HepG2 (cell line): ENCODE measurements around the gene RPE. TPM values are rescaled to one million over a fixed set of nuclear protein-coding genes. Genes with fewer than 3 reads are reported as not detected.

Experiments
- ATAC-seq: fragments of 200-7000 bp; cut with Tn5 transposase; 3 replicates; pipeline ENCODE4 v1.9.1; 2020; ENCODE audit warnings: mild to moderate bottlenecking, moderate library complexity
- BruUV-seq: library from RNA; stranded (reverse); fragments of 400-500 nt; replicated peaks from 2 replicates; lab custom pipeline; 2021; lab: Mats Ljungman, UMichigan
- CTCF ChIA-PET: fragments of 300-600 bp; formaldehyde crosslinking; extraction: SDS; loops from one replicate; lab custom pipeline; 2021; ENCODE audit warnings: low total read pairs, inconsistent platforms, low intra/inter-chr PET ratio; lab: Yijun Ruan, JAX
- POLR2A ChIA-PET: fragments of 350-600 bp; sonication (Branson Sonifier 250); formaldehyde crosslinking; loops from one replicate; lab custom pipeline; 2020; ENCODE audit warnings: antibody characterized with exemption, inconsistent platforms; lab: Yijun Ruan, JAX
- DNase-seq: peaks from one replicate; pipeline ENCODE4 v3.0.0-alpha.2; 2015; ENCODE audit warnings: low spot score
- FAIRE-seq: peaks from 3 replicates; lab custom pipeline; 2011; peaks lifted over from hg19 to GRCh38; lab: Jason Lieb, UNC
- H2AFZ ChIP-seq: one replicate; pipeline ENCODE4 v1.6.1; 2011; ENCODE audit warnings: low read length, inconsistent platforms
- H3K27ac ChIP-seq: fragments of 300-600 bp; 3 replicates; pipeline ENCODE4 v1.8.0; 2011; ENCODE audit warnings: mixed run types, mild to moderate bottlenecking, mixed read lengths, low read length, inconsistent platforms; ENCODE audit not compliant: insufficient read depth; ENCODE audit errors: extremely low read length
- H3K27me3 ChIP-seq, 2 experiments: fragments of 200-600 bp in 1 of 2; 2 replicates in 1 of 2; 3 replicates in 1 of 2; pipeline versions ENCODE4 v1.6.0 to v1.8.0; 2011; ENCODE audit warnings: low read length in 2 of 2, mild to moderate bottlenecking in 2 of 2, moderate library complexity in 2 of 2, inconsistent platforms in 1 of 2; ENCODE audit not compliant: insufficient read depth in 2 of 2, control insufficient read depth in 1 of 2
- H3K36me3 ChIP-seq, 2 experiments: fragments of 200-600 bp in 1 of 2; replicated peaks in 1 of 2; 2 replicates in 1 of 2; 3 replicates in 1 of 2; pipeline versions ENCODE4 v1.5.1 to v1.8.0; 2011; ENCODE audit warnings: low read length in 2 of 2, inconsistent platforms in 1 of 2; ENCODE audit not compliant: insufficient read depth in 2 of 2, control insufficient read depth in 1 of 2
- H3K4me1 ChIP-seq: 2 replicates; pipeline ENCODE4 v1.5.1; 2012; ENCODE audit warnings: low read length, inconsistent platforms; ENCODE audit not compliant: insufficient read depth
- H3K4me2 ChIP-seq: 2 replicates; pipeline ENCODE4 v1.6.0; 2011; ENCODE audit warnings: low read depth, low read length, inconsistent platforms
- H3K4me3 ChIP-seq, 3 experiments: fragments of 200-600 bp in 1 of 3; sonication (generic), shearing (Covaris generic) in 1 of 3; replicated peaks in 1 of 3; 2 replicates each; pipeline ENCODE4 v1.5.1; 2011 to 2016; ENCODE audit warnings: low read length in 3 of 3, inconsistent platforms in 2 of 3, low read depth in 2 of 3, mild to moderate bottlenecking in 2 of 3, control low read depth in 1 of 3, mixed read lengths in 1 of 3; ENCODE audit not compliant: insufficient read depth in 1 of 3
- H3K79me2 ChIP-seq: one replicate; pipeline ENCODE4 v1.6.1; 2011; ENCODE audit warnings: low read length, inconsistent platforms; ENCODE audit not compliant: insufficient read depth
- H3K9ac ChIP-seq: 2 replicates; pipeline ENCODE4 v1.6.0; 2011; ENCODE audit warnings: mild to moderate bottlenecking, low read depth, low read length, inconsistent platforms; ENCODE audit not compliant: insufficient read depth
- H3K9me3 ChIP-seq: 2 replicates; pipeline ENCODE4 v1.5.1; 2012; ENCODE audit warnings: mild to moderate bottlenecking, low read length
- H4K20me1 ChIP-seq: 2 replicates; pipeline ENCODE4 v1.6.0; 2011; ENCODE audit warnings: inconsistent platforms, mild to moderate bottlenecking, low read length, moderate library complexity; ENCODE audit not compliant: insufficient read depth
- FOXK2 ChIP-seq: fragments of 450-650 bp; IDR thresholded peaks from 2 replicates; pipeline ENCODE4 v1.6.1; 2016
- HNF1B ChIP-seq: sonication (generic); formaldehyde crosslinking; IDR thresholded peaks from 2 replicates; pipeline ENCODE4 v1.5.1; 2020; ENCODE audit warnings: mild to moderate bottlenecking, moderate library complexity, missing genetic modification reagents
- HNRNPK ChIP-seq: fragments of 200-400 bp; formaldehyde crosslinking; IDR thresholded peaks from 2 replicates; pipeline ENCODE4 v1.6.1; 2018; ENCODE audit warnings: low read length, low read depth, moderate library complexity, mild to moderate bottlenecking; ENCODE audit not compliant: poor library complexity, severe bottlenecking
- ISX ChIP-seq: sonication (generic); formaldehyde crosslinking; conservative IDR thresholded peaks from 2 replicates; pipeline ENCODE4 v1.5.0; 2020; ENCODE audit warnings: missing genetic modification reagents
- LRRFIP1 ChIP-seq: sonication (generic); formaldehyde crosslinking; conservative IDR thresholded peaks from 2 replicates; pipeline ENCODE4 v1.4.0; 2020; ENCODE audit warnings: missing genetic modification reagents
- MED13 ChIP-seq: sonication (generic); formaldehyde crosslinking; IDR thresholded peaks from 2 replicates; pipeline ENCODE4 v1.5.0; 2020; ENCODE audit warnings: missing genetic modification reagents
- MTA3 ChIP-seq: sonication (generic); formaldehyde crosslinking; IDR thresholded peaks from 2 replicates; pipeline ENCODE4 v1.4.0; 2020; ENCODE audit warnings: missing genetic modification reagents
- MTF1 ChIP-seq: sonication (generic); formaldehyde crosslinking; IDR thresholded peaks from 2 replicates; pipeline ENCODE4 v1.5.0; 2020; ENCODE audit warnings: missing genetic modification reagents
- NRL ChIP-seq: sonication (generic); formaldehyde crosslinking; IDR thresholded peaks from 2 replicates; pipeline ENCODE4 v1.5.0; 2020; ENCODE audit warnings: missing genetic modification reagents, mild to moderate bottlenecking, moderate library complexity, borderline replicate concordance
- RBFOX2 ChIP-seq: fragments of 200-400 bp; formaldehyde crosslinking; IDR thresholded peaks from 2 replicates; pipeline ENCODE4 v1.6.1; 2017; ENCODE audit warnings: low read depth, mild to moderate bottlenecking, low read length
- RCOR2 ChIP-seq: IDR thresholded peaks from 2 replicates; pipeline ENCODE4 v1.6.1; 2016; ENCODE audit warnings: missing biosample characterization, missing genetic modification reagents
- SSRP1 ChIP-seq: IDR thresholded peaks from 2 replicates; pipeline ENCODE4 v1.6.1; 2016; ENCODE audit warnings: control low read depth
- TAF15 ChIP-seq: fragments of 200-400 bp; formaldehyde crosslinking; IDR thresholded peaks from one replicate; pipeline ENCODE4 v1.6.1; 2018; ENCODE audit warnings: mild to moderate bottlenecking, low read depth, low read length; ENCODE audit not compliant: poor library complexity, severe bottlenecking
- ZNF225 ChIP-seq: sonication (generic); formaldehyde crosslinking; IDR thresholded peaks from 2 replicates; pipeline ENCODE4 v1.4.0; 2020; ENCODE audit warnings: mild to moderate bottlenecking, missing genetic modification reagents
- ZNF280D ChIP-seq: sonication (generic); formaldehyde crosslinking; IDR thresholded peaks from 2 replicates; pipeline ENCODE4 v1.5.1; 2020; ENCODE audit warnings: mild to moderate bottlenecking, missing genetic modification reagents
- ZNF281 ChIP-seq: sonication (generic); formaldehyde crosslinking; IDR thresholded peaks from 2 replicates; pipeline ENCODE4 v1.4.0; 2020; ENCODE audit warnings: missing genetic modification reagents, borderline replicate concordance
- WGBS: methylation state at CpG from one replicate; pipeline ENCODE4 v1.1.6; 2017; ENCODE audit warnings: low lambda C conversion rate; 5-methylcytosine and 5-hydroxymethylcytosine counted together
- in situ Hi-C: cut with HindIII; loops from 2 replicates; pipeline ENCODE4 v1.10.0; 2017; ENCODE audit warnings: low pct_unique_long_range_greater_than_20kb; ENCODE audit not compliant: extremely low pct_ligation_motif_present
- intact Hi-C: fragments of 100-400 bp; cut with micrococcal nuclease; formaldehyde crosslinking; loops from one replicate; pipeline ENCODE4 v1.10.0; 2022; ENCODE audit not compliant: unreplicated experiment
- polyA plus RNA-seq, 8 experiments: library from polyadenylated mRNA; depleted of rRNA in 3 of 8; stranded (reverse) in 7 of 8; unstranded in 1 of 8; fragments of >200 nt; fragmentation: Illumina TruSeq in 4 of 8; extraction: Trizol in 4 of 8; gene quantifications; 2 replicates each; pipeline versions ENCODE4 v1.2.1 to v1.2.3, GENCODE V29; 2011 to 2016; ENCODE audit warnings: low read depth in 4 of 8, missing spikeins in 1 of 8, mixed read lengths in 1 of 8; ENCODE audit not compliant: insufficient read depth in 1 of 8
- total RNA-seq, 5 experiments: library from RNA; depleted of rRNA; stranded (reverse); fragments of >200 nt; fragmentation: Illumina TruSeq; extraction: Trizol; gene quantifications; 2 replicates each; pipeline ENCODE4 v1.2.3, GENCODE V29; 2016; ENCODE audit warnings: low read depth in 1 of 5

Gene RPE
- total and polyA plus RNA-seq, 2 of the 13 experiments (the other 11 are each of a cell fraction or from before 2014, with no cell fraction given), result 72.3 to 107 TPM

GRCh38 chr2:210054696-210055095 is 52.3 kb downstream of the RPE start:
- Histone ChIP-seq H3K36me3 (no peaks in the 10 kb centered on the region), H3K79me2 (no peaks in the 10 kb centered on the region), H3K27ac (no peak overlapping the region), H3K9ac (no peak overlapping the region), H2AFZ (no peak overlapping the region), H3K9me3 (peaks cover 17% of the 10 kb centered on the region), H3K4me1 (no peaks in the 10 kb centered on the region), H4K20me1 (no peaks in the 10 kb centered on the region), H3K4me2 (no peak overlapping the region), H3K27me3 (no peaks in the 10 kb centered on the region), H3K4me3 (no peak overlapping the region)
- in situ Hi-C loops (no loop called here), intact Hi-C loops (no loop called here)
- TF ChIP-seq SSRP1 (CRISPR knock-in tag) (no peak), RBFOX2 (no peak), ISX (CRISPR knock-in tag) (no peak), RCOR2 (CRISPR knock-in tag) (no peak), MTF1 (no peak), LRRFIP1 (CRISPR knock-in tag) (no peak), FOXK2 (0 out of 2 replicates have a peak, but pooled peaks have one; percentile 8), ZNF225 (CRISPR knock-in tag) (no peak), HNF1B (CRISPR knock-in tag) (no peak), MTA3 (CRISPR knock-in tag) (no peak), HNRNPK (peak; percentile 93), MED13 (CRISPR knock-in tag) (no peak), TAF15 (no peak), ZNF280D (CRISPR knock-in tag) (peak; percentile 68; the same call in 1 of the 2 replicates), ZNF281 (CRISPR knock-in tag) (no peak), NRL (CRISPR knock-in tag) (no peak)
- ATAC-seq, result no peak
- BruUV-seq, result no TSS peak
- ChIA-PET CTCF (no interaction called here), POLR2A (no interaction called here)
- 100% methylated on average over 1 of the region's 1 CpG for WGBS
- no peak for FAIRE-seq
- DNase-seq, result no peak
